Regular cardiac myocyte (primary cell): ENCODE measurements around the gene FANCF. TPM values are rescaled to one million over a fixed set of nuclear protein-coding genes. Genes with fewer than 3 reads are reported as not detected.

Source experiments
- total RNA-seq: library from RNA; depleted of rRNA; stranded (reverse); fragments of >200 nt; gene quantifications from 2 replicates; pipeline ENCODE4 v1.2.3, GENCODE V29; 2014

FANCF gene, protein sequence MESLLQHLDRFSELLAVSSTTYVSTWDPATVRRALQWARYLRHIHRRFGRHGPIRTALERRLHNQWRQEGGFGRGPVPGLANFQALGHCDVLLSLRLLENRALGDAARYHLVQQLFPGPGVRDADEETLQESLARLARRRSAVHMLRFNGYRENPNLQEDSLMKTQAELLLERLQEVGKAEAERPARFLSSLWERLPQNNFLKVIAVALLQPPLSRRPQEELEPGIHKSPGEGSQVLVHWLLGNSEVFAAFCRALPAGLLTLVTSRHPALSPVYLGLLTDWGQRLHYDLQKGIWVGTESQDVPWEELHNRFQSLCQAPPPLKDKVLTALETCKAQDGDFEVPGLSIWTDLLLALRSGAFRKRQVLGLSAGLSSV
- total RNA-seq: 9.9 and 10.4 TPM in 2 replicates

DNA sequence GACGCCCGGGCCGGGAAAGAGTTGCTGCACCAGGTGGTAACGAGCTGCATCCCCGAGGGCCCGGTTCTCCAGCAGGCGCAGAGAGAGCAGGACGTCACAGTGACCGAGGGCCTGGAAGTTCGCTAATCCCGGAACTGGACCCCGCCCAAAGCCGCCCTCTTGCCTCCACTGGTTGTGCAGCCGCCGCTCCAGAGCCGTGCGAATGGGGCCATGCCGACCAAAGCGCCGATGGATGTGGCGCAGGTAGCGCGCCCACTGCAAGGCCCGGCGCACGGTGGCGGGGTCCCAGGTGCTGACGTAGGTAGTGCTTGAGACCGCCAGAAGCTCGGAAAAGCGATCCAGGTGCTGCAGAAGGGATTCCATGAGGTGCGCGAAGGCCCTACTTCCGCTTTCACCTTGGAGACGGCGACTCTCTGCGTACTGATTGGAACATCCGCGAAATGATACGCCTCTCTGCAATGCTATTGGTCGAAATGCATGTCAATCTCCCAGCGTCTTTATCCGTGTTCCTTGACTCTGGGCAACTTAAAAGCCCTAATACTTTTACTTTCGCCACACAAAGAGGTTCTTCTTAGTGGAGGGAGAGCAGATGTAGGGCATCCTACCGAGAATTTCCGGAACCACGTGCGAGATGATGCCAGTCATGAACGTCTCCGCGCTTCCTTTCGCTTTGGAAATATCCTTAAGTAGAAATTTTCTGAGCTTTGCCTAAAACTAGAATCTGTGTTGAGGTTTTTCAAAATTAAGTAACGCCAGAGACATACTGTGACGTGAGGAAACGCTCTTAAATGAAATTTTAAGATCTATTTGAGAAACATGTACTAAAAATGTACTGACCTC lies at the start of gene FANCF:
FANCF (minus strand) TSS at position 376 of the 840 bp plus-strand sequence; CDS start at position 363, 13 bp downstream.

DNA sequence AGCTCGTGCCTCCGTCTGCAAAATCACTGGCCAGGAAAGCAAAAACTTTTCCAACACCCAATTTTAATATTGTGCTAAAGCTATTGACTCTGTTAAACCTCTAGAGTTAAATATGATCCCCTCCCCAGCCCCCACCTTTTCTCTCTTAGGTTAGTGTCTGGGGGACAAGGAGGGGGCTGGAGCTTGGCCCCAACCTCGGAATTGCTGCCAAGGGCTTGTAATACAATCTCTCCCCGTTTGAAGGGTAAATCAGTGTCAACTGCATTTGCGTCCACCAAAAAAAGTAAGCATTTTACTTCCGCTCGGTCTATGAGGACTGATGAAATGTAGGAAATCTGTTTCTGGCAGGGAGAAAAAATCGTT lies 40.7 kb upstream of the FANCF start, which contains the start of gene GAS2:
GAS2 (plus strand) TSS at position 287 of the 363 bp plus-strand sequence. CDS start 8,259 bp downstream, outside the sequence.

Other genes starting within 250 kb of the FANCF start
- 2.3 and 3.4 TPM in 2 replicates for gene GAS2, start 40.8 kb upstream of the FANCF start, total RNA-seq
- gene SVIP, start 204.0 kb upstream of the FANCF start, total RNA-seq: 4.5 and 40.3 TPM in 2 replicates
- not detected in 2 replicates for gene CCDC179, start 234.7 kb upstream of the FANCF start, total RNA-seq